Measurements from ENCODE around the gene KCNQ1OT1.

- TF ChIP-seq CTCF (IDR thresholded peaks at IDR 0.05; ENCODE audit: poor library complexity), result no peak
- TF ChIP-seq EZH2phosphoT487 (IDR thresholded peaks at IDR 0.05; ENCODE audit: low read depth, severe bottlenecking, unreplicated experiment), result no peak
Measured at GRCh38 chr11:2730272-2731129, 30.7 kb upstream of the KCNQ1OT1 start.

Measured in hepatocyte (in vitro differentiated cells).